Dermis microvascular lymphatic vessel endothelial cell (primary cell): ENCODE data around the gene RBBP8NL. TPM values are rescaled to one million over a fixed set of nuclear protein-coding genes. Genes with fewer than 3 reads are reported as not detected.
"Not testable (repeated sequence)": the region's sequence is repeated elsewhere in the genome, so short reads cannot be mapped to it uniquely, and the experiment has no call there.

Experiments
- DNase-seq, 2 donors: peaks; one replicate each; pipeline versions ENCODE4 v3.0.0 to v3.0.0-alpha.2; 2010; ENCODE audit warnings: low read depth in 2 of 2
- total RNA-seq: library from RNA; depleted of rRNA; stranded (reverse); fragments of >200 nt; gene quantifications from 2 replicates; pipeline ENCODE4 v1.2.1, GENCODE V29; 2014

Gene RBBP8NL
- total RNA-seq, 1 donor from 2014 or later, result not detected

- no peak for DNase-seq
Measured at GRCh38 chr20:62445553-62446340, 18.4 kb upstream of the RBBP8NL start.

GRCh38 chr20:62444286-62444685, 16.9 kb upstream of the RBBP8NL start:
- DNase-seq, result no peak

DNA sequence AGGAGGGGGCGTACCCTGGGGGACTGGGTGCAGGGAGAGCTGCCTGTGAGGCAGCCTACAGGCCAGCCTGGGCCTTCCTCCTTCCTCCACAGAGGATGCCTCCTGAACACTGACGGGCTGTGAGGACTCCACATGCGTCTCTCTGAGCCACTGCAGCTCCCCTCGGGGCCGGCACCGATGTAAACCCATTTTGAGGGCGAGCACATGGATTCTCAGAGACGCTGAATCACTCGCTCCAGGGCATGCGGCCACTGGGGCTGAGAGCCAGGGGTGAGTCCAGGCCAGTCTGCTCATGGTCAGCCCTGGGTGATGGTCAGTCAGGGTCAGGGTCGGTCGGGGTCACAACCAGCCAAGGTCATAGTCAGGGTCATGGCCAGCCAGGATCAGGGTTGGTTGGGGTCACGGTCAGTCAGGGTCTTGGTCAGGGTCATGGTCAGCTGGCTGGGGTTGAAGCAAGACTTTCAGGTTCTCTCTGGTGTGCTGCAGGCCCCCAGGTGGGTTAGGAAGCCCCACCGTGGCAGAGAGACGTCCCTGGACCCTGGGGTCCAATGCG, 14.7 kb upstream of the RBBP8NL start:
- no peak for DNase-seq

- DNase-seq, result no peak
Measured at GRCh38 chr20:62439218-62439617, 11.9 kb upstream of the RBBP8NL start.

GRCh38 chr20:62437927-62438326, 10.6 kb upstream of the RBBP8NL start:
- DNase-seq, result no peak

- DNase-seq, result no peak
Measured at GRCh38 chr20:62437496-62437895, 10.2 kb upstream of the RBBP8NL start.

DNA sequence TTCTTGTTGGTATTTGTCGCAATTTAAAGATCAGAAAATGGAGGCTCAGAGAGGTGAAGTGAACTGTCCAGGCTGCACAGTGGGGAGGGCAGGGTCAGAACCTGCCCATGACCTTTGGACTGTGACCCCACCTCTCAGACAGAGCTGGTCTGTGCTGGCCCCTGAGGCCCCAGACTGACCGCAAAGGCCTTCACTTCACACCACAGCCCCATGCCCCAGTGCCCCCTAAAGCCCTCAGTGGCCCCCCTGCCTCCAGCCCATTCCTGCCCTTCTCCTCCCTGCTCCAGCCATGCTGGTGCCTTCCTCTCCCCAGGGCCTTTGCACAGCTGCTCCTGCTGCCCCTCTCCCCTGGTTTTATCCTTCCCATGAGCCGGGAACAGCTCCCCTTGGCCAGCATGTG, 9.4 kb upstream of the RBBP8NL start:
- DNase-seq, result no peak

- no peak for DNase-seq
Measured at GRCh38 chr20:62433658-62434497, 6.5 kb upstream of the RBBP8NL start.

DNA sequence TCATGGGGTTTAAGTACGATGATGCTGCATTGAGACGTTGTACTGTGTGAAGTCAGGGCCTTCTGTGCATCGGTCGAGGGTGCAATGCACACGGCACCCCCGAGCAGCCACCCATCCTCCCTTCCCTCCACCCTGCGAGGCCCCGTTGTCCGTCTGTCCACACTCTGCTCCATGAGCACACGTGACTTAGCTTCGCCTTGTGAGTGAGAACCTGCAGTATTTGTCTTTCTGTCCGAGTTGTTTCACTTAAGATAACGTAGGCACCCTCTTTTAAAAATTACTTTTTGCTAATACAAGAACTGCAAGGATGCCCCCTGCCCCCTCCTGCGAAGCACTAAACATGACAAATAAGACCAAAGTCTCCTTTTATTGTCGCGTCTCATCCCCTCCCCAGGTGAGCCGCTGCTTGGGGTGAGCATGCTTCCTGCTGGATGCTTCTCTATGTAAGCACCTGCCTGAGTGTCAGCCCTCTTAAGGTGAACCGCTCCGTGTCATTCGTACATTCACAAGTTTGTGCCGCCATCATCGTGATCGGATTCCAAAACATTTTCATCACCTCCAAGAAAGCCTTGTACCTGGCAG, 3.6 kb upstream of the RBBP8NL start:
- no peak for DNase-seq

DNA sequence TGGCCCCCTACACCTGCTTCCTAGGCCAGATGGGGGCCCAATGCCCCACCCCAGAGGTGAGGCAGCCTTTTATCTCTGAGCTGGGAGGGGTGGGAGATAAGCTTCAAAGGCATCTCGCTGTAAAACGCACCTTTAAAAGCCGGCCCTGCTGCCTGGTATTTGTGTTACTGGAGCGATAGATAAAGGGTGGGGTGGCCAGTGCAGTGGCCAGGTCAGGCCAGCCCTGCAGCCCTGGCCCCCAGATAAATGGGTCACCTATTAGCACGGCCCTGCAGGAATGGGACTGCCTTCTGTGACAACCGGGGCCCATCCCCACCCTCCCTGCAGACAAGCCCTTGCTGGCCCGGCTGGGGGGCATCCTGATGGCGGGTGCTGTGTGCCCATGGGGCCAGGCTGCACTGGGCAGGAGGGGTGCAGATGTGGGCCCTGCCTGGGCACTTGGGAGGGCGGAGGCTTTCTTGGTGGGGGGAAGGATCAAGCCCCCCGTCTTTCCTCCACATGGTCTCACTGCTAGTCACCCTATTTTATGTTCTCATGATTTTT, 3.0 kb upstream of the RBBP8NL start:
- DNase-seq, result no peak

- no peak for DNase-seq
Measured at GRCh38 chr20:62429455-62430310, 2.3 kb upstream of the RBBP8NL start.

- no peak for DNase-seq
Measured at GRCh38 chr20:62428396-62429295, 1.3 kb upstream of the RBBP8NL start.

DNA sequence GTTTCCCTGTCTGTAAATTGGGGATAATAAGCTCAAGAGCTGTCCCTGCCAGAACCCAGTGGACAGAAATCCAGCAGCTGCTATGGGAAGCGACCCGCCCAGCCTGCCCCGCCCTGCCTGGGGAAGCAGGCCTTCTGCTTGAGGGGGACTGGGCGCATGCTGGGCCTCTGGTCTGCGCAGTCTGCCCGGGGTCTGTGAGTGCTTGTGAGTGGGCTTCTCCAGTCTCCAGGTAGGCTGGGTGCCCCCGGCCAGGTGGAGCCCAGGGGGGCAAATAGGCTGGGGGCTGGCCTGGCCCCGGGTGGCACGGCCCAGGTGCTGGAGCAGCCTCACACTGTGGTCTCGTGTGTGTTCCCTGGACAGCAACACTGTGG, 648 bp upstream of the RBBP8NL start:
- no peak for DNase-seq

DNA sequence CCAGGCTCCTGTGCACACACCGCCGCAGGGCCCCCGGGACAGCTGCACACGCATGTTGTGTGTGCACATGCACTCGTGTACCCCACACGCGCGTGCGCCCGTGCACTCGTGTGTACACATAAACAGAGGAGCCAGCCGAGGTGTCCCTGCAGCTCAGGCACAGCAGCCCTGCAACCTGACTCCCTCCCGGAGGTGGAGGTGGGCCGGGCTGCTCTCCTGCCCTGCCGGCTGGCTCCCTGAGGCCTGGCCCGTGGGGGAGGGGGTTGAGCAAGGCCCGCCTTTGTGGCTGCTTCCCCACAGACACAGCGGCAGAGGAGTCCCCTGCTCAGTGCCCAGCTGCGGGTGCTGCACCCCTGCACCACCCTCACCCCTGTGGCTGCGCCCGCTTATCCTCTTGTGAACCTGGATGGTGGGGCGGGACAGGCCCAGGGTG, 624 bp downstream of the RBBP8NL start:
- DNase-seq, result no peak

GRCh38 chr20:62426059-62426348, 1.3 kb downstream of the RBBP8NL start:
- not testable (repeated sequence) for DNase-seq

DNA sequence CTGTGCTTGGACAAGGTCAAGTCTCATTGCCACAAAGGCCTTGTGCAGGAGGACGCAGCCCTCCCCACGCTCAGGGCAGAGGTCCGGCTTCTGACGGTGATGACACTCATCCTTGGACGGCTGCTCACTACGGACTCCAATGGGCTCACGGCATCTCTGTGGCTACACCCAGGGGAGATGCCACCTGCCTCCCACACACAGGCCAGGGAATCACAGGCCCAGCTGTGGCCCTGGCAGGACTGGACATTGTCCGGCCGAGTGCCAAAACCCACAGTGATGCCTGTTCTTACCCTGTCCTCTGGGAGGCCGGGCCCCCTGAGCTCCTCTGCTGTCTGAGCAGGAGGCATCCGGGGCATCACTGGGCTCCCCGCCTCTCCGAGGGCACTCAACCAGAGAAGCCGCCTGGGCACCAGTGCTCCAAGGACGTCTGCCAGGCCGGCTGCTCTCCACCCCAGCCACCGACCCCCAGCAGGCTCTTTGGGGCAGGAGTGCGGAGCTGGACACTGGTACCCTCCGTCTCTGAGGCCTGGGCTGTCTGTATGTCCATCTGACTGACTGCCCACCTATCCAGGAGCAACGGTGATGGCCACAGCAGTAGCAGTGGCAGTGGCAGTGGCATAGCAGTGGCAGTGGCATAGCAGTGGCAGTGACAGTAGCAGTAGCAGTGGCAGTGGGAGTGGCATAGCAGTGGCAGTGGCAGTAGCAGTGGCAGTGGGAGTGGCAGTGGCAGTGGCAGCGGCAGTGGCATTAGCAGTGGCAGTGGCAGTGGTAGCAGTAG, 1.9 kb downstream of the RBBP8NL start:
- DNase-seq, result no peak

DNA sequence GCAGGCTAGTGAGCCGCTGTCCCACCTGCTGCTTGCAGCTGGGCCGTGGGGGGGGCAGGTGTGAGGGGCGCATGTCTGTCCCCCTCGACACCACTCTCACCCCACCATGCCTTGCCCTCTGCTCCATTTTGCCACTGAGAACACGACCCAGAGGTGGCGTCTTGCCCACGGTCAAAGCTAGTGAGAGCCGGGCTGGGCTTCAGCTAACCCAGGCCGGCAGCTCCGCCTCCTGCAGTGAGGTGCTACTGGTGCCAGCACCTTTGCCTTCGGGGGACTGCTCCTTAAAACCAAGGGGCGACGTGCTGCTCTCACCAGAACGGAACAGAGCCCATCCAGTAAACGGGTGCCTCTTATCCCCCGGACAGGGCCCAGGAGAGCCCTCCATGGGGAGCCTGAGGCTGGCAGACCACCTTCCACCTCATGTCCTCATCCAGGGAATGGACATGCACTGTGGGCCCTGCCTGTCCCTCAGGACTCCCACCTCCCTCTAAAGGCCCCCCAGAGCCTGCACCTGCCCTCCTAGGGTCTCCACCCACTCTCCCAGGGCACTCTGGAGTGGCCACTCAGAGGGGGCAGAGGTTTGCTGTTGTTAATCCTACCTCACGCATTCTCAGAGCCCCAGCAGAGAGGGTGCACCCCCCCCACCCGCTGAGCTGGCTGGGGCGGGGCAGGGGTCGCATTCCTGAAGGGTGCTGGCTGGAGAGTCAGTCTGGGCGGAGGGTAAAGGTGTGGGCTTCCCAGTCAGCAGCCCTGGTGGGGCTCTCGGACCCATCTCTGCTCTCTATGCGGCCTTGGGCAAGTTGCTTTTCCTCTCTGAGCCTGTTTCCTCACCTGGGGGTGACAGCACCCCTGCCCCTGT, 2.9 kb downstream of the RBBP8NL start:
- no peak for DNase-seq

- DNase-seq, result no peak
Measured at GRCh38 chr20:62423326-62423706, 4.0 kb downstream of the RBBP8NL start.
